ENCODE measurements around the gene LTBP1. TPM values are rescaled to one million over a fixed set of nuclear protein-coding genes. Genes with fewer than 3 reads are reported as not detected.
A peak's percentile ranks its signal among the peaks of the same experiment; 100 is the strongest.

Gene LTBP1
- total and polyA plus RNA-seq, 8 donors: 11.0 to 134 (median 25.6) TPM

- no peaks in the 10 kb centered on the region for H3K36me3 ChIP-seq
- WGBS, 5 donors: 82 to 89% (median 86%) methylated on average over 11 of the region's 11 CpGs
Measured at GRCh38 chr2:32932825-32933755, 13.7 kb upstream of the LTBP1 start.

GRCh38 chr2:32933756-32934095 lies 13.0 kb upstream of the LTBP1 start:
- no peaks in the 10 kb centered on the region for H3K36me3 ChIP-seq
- peaks cover 0 to 5% (median 0%) of the 10 kb centered on the region in 4 donors for H3K4me1 ChIP-seq
- H3K27me3 ChIP-seq: peaks cover 0 to 7% (median 0%) of the 10 kb centered on the region in 3 donors
- WGBS, 5 donors: 88 to 92% (median 89%) methylated on average over 5 of the region's 5 CpGs
- no peaks in the 10 kb centered on the region for H3K9me3 ChIP-seq
- intact Hi-C loops (cut with DNase I; ENCODE audit: low total_unique reads): no loop called here
- no peak for DNase-seq
- no peak overlapping the region for H3K4me3 ChIP-seq
- TF ChIP-seq POLR2A (IDR thresholded peaks at IDR 0.05) (no peak), EP300 (IDR thresholded peaks at IDR 0.05) (no peak), POLR2AphosphoS5 (IDR thresholded peaks at IDR 0.05) (no peak)
- TF ChIP-seq, protein P1, sequence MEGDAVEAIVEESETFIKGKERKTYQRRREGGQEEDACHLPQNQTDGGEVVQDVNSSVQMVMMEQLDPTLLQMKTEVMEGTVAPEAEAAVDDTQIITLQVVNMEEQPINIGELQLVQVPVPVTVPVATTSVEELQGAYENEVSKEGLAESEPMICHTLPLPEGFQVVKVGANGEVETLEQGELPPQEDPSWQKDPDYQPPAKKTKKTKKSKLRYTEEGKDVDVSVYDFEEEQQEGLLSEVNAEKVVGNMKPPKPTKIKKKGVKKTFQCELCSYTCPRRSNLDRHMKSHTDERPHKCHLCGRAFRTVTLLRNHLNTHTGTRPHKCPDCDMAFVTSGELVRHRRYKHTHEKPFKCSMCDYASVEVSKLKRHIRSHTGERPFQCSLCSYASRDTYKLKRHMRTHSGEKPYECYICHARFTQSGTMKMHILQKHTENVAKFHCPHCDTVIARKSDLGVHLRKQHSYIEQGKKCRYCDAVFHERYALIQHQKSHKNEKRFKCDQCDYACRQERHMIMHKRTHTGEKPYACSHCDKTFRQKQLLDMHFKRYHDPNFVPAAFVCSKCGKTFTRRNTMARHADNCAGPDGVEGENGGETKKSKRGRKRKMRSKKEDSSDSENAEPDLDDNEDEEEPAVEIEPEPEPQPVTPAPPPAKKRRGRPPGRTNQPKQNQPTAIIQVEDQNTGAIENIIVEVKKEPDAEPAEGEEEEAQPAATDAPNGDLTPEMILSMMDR (IDR thresholded peaks at IDR 0.05): no peak
- no peak overlapping the region for H3K27ac ChIP-seq

More at GRCh38 chr2:32932825-32933755, 13.7 kb upstream of the LTBP1 start:
- Histone ChIP-seq H3K27ac (no peak overlapping the region), H3K4me3 (no peak overlapping the region), H3K27me3 (peaks cover 0 to 7% (median 0%) of the 10 kb centered on the region in 3 donors), H3K4me1 (peaks cover 0 to 3% (median 0%) of the 10 kb centered on the region in 4 donors), H3K9me3 (no peaks in the 10 kb centered on the region)
- no peak for DNase-seq
- no peak for TF ChIP-seq POLR2AphosphoS5 (IDR thresholded peaks at IDR 0.05)
- no peak for TF ChIP-seq EP300 (IDR thresholded peaks at IDR 0.05)
- TF ChIP-seq POLR2A (IDR thresholded peaks at IDR 0.05): no peak
- TF ChIP-seq, protein P1 (IDR thresholded peaks at IDR 0.05): no peak
- intact Hi-C loops (cut with DNase I; ENCODE audit: low total_unique reads): no loop called here

DNA sequence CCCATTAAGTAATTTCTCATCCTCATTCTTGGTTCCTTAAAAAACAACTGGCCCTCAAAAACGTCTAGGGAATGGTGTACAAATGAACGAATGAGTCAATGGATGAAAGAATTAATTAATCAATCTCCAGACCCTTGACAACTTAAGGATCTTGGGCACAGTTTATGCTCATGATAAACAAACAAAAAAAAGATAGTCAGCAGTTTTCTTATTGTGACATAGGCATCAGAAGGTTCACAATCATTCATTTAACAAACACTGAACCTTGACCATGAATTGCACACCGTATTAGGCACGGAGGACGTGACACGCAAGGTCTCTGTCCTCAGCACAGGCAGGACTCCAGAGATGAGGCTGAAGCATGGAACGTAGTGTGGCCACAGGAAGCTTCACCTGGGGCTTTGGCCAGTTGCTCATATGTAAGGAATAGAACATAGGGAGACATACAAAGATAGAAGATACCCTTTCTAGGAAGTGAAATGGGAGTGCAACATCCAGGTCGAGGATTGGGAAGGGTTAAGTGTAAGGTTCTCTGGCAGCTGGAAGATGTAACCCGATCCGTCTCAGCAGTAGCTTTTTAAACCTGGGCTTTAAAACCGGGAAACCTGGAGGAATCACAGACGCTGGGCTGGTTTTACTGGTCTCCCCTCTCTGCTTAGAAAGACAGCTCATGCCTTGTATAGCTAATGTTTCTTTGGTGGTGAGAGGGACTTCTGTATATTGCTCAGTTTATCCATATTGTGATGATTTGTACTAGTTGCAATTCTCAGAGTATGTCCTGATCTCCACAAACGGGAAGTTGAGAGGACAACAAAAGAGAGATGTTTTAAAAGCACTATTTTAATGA lies 8.9 kb upstream of the LTBP1 start:
- TF ChIP-seq POLR2AphosphoS5 (IDR thresholded peaks at IDR 0.05): no peak
- no peak for TF ChIP-seq EP300 (IDR thresholded peaks at IDR 0.05)
- TF ChIP-seq POLR2A (IDR thresholded peaks at IDR 0.05): no peak
- TF ChIP-seq, protein P1 (IDR thresholded peaks at IDR 0.05): no peak
- H3K4me3 ChIP-seq: no peak overlapping the region
- 39 to 48% (median 46%) methylated on average over 13 of the region's 13 CpGs for WGBS, 5 donors
- H3K4me1 ChIP-seq: peaks cover 0 to 5% (median 0%) of the 10 kb centered on the region in 4 donors
- no peaks in the 10 kb centered on the region for H3K36me3 ChIP-seq
- no peak overlapping the region for H3K27ac ChIP-seq
- peaks cover 0 to 7% (median 0%) of the 10 kb centered on the region in 3 donors for H3K27me3 ChIP-seq
- no peaks in the 10 kb centered on the region for H3K9me3 ChIP-seq
- intact Hi-C loops (cut with DNase I; ENCODE audit: low total_unique reads): no loop called here
- peak in 1 of 2 donors; percentile 66 for DNase-seq

- 94 to 97% (median 95%) methylated on average over 3 of the region's 3 CpGs for WGBS, 5 donors
- Histone ChIP-seq H3K9me3 (no peaks in the 10 kb centered on the region), H3K27me3 (peaks cover 0 to 7% (median 0%) of the 10 kb centered on the region in 3 donors), H3K36me3 (no peaks in the 10 kb centered on the region), H3K4me1 (peaks cover 0 to 5% (median 0%) of the 10 kb centered on the region in 4 donors), H3K27ac (no peak overlapping the region), H3K4me3 (no peak overlapping the region)
- DNase-seq: no peak
- no peak for TF ChIP-seq EP300 (IDR thresholded peaks at IDR 0.05)
- TF ChIP-seq, protein P1 (IDR thresholded peaks at IDR 0.05): no peak
- intact Hi-C loops (cut with DNase I; ENCODE audit: low total_unique reads): no loop called here
Measured at GRCh38 chr2:32938934-32939333, 7.8 kb upstream of the LTBP1 start.
